Loucy (cell line): ENCODE measurements around the gene FAM120B.

Experiments used
- H2AFZ ChIP-seq: fragments of 200-600 bp; sonication (generic); 2 replicates; pipeline ENCODE4 v1.6.0; 2016; ENCODE audit warnings: antibody characterized with exemption, mild to moderate bottlenecking, low read length, moderate library complexity
- H3F3A ChIP-seq: fragments of 200-600 bp; 2 replicates; pipeline ENCODE4 v1.6.0; 2016; ENCODE audit warnings: antibody characterized with exemption, low read depth, mild to moderate bottlenecking
- H3K27me3 ChIP-seq: fragments of 200-600 bp; sonication (generic); 2 replicates; pipeline ENCODE4 v1.6.1; 2014; ENCODE audit warnings: low read length, mild to moderate bottlenecking; ENCODE audit not compliant: insufficient read depth, poor library complexity, severe bottlenecking
- H3K36me3 ChIP-seq: fragments of 200-600 bp; sonication (generic); 2 replicates; pipeline ENCODE4 v1.6.1; 2016; ENCODE audit warnings: low read length; ENCODE audit not compliant: insufficient read depth
- H3K4me1 ChIP-seq: fragments of 200-600 bp; sonication (generic); 2 replicates; pipeline ENCODE4 v1.5.1; 2014; ENCODE audit warnings: low read length, mild to moderate bottlenecking; ENCODE audit not compliant: insufficient read depth, poor library complexity, severe bottlenecking
- H3K4me2 ChIP-seq: fragments of 200-600 bp; sonication (generic); 2 replicates; pipeline ENCODE4 v1.6.0; 2014; ENCODE audit warnings: antibody characterized with exemption, low read length, low read depth, mild to moderate bottlenecking; ENCODE audit not compliant: poor library complexity, severe bottlenecking
- H3K4me3 ChIP-seq: fragments of 200-600 bp; sonication (generic); 2 replicates; pipeline ENCODE4 v1.5.1; 2014; ENCODE audit warnings: low read length, mild to moderate bottlenecking, mixed read lengths; ENCODE audit not compliant: poor library complexity, severe bottlenecking
- H3K79me2 ChIP-seq: fragments of 200-600 bp; sonication (generic); 2 replicates; pipeline ENCODE4 v1.6.1; 2014; ENCODE audit warnings: low read length; ENCODE audit not compliant: insufficient read depth
- H3K9ac ChIP-seq: fragments of 200-600 bp; sonication (generic); 2 replicates; pipeline ENCODE4 v1.6.0; 2014; ENCODE audit warnings: mild to moderate bottlenecking, low read depth, low read length, moderate library complexity; ENCODE audit not compliant: poor library complexity, severe bottlenecking
- H3K9me2 ChIP-seq: fragments of 200-600 bp; sonication (generic); replicated peaks from 2 replicates; pipeline ENCODE4 v1.6.1; 2016; ENCODE audit warnings: low read depth, low read length, mixed read lengths
- H3K9me3 ChIP-seq: fragments of 200-600 bp; sonication (generic); 2 replicates; pipeline ENCODE4 v1.6.1; 2014; ENCODE audit warnings: mild to moderate bottlenecking, antibody characterized with exemption, low read length, low read depth; ENCODE audit not compliant: insufficient read depth
- H4K20me1 ChIP-seq: fragments of 200-600 bp; sonication (generic); 2 replicates; pipeline ENCODE4 v1.6.0; 2014; ENCODE audit warnings: antibody characterized with exemption, low read length, mild to moderate bottlenecking; ENCODE audit not compliant: insufficient read depth, poor library complexity, severe bottlenecking
- CTCF ChIP-seq: fragments of 200-600 bp; sonication (generic); conservative IDR thresholded peaks from 2 replicates; pipeline ENCODE4 v1.5.1; 2014; ENCODE audit warnings: mild to moderate bottlenecking, antibody characterized with exemption, low read length
- EZH2phosphoT487 ChIP-seq: fragments of 200-600 bp; IDR thresholded peaks from 2 replicates; pipeline ENCODE4 v1.6.1; 2018; ENCODE audit warnings: antibody characterized with exemption, mild to moderate bottlenecking, moderate library complexity, borderline replicate concordance

The FAM120B gene

GRCh38 chr6:170273191-170273590 lies 33.4 kb upstream of the FAM120B start:
- no peaks in the 10 kb centered on the region for H4K20me1 ChIP-seq
- H3K9me2 ChIP-seq: no peaks in the 10 kb centered on the region
- no peaks in the 10 kb centered on the region for H3K79me2 ChIP-seq
- no peaks in the 10 kb centered on the region for H3K36me3 ChIP-seq
- no peaks in the 10 kb centered on the region for H3K27me3 ChIP-seq
- peaks cover 26% of the 10 kb centered on the region for H3K4me1 ChIP-seq
- H3F3A ChIP-seq: no peaks in the 10 kb centered on the region
- no peak overlapping the region for H2AFZ ChIP-seq
- no peak overlapping the region for H3K9ac ChIP-seq
- no peak overlapping the region for H3K4me3 ChIP-seq
- no peak for TF ChIP-seq CTCF
- TF ChIP-seq EZH2phosphoT487: no peak
- H3K9me3 ChIP-seq: no peaks in the 10 kb centered on the region
- no peak overlapping the region for H3K4me2 ChIP-seq

GRCh38 chr6:170273681-170274080 lies 32.9 kb upstream of the FAM120B start:
- H3K79me2 ChIP-seq: no peaks in the 10 kb centered on the region
- TF ChIP-seq EZH2phosphoT487 (no peak), CTCF (no peak)
- no peaks in the 10 kb centered on the region for H3K36me3 ChIP-seq
- no peak overlapping the region for H3K4me2 ChIP-seq
- no peaks in the 10 kb centered on the region for H3K9me2 ChIP-seq
- no peaks in the 10 kb centered on the region for H3F3A ChIP-seq
- H3K4me1 ChIP-seq: peaks cover 31% of the 10 kb centered on the region
- H3K9me3 ChIP-seq: no peaks in the 10 kb centered on the region
- no peak overlapping the region for H3K4me3 ChIP-seq
- no peaks in the 10 kb centered on the region for H4K20me1 ChIP-seq
- H3K27me3 ChIP-seq: no peaks in the 10 kb centered on the region
- no peak overlapping the region for H2AFZ ChIP-seq
- no peak overlapping the region for H3K9ac ChIP-seq

- Histone ChIP-seq H2AFZ (no peak overlapping the region), H3K4me1 (peaks cover 42% of the 10 kb centered on the region), H4K20me1 (no peaks in the 10 kb centered on the region), H3K4me3 (no peak overlapping the region), H3F3A (no peaks in the 10 kb centered on the region), H3K9me3 (no peaks in the 10 kb centered on the region), H3K9ac (no peak overlapping the region), H3K79me2 (no peaks in the 10 kb centered on the region), H3K4me2 (no peak overlapping the region), H3K27me3 (no peaks in the 10 kb centered on the region), H3K36me3 (no peaks in the 10 kb centered on the region), H3K9me2 (no peaks in the 10 kb centered on the region)
- TF ChIP-seq EZH2phosphoT487 (no peak), CTCF (no peak)
Observed at GRCh38 chr6:170274713-170275560, 31.6 kb upstream of the FAM120B start.
